HTERT RPE-1 (cell line): ENCODE results near the gene HLX.

Source experiments
- in situ Hi-C: fragments of 300-500 bp; cut with MboI; formaldehyde crosslinking; loops from 4 replicates; pipeline ENCODE4 v1.14.3; 2020; ENCODE audit warnings: low sequenced_read_pairs

HLX gene

DNA sequence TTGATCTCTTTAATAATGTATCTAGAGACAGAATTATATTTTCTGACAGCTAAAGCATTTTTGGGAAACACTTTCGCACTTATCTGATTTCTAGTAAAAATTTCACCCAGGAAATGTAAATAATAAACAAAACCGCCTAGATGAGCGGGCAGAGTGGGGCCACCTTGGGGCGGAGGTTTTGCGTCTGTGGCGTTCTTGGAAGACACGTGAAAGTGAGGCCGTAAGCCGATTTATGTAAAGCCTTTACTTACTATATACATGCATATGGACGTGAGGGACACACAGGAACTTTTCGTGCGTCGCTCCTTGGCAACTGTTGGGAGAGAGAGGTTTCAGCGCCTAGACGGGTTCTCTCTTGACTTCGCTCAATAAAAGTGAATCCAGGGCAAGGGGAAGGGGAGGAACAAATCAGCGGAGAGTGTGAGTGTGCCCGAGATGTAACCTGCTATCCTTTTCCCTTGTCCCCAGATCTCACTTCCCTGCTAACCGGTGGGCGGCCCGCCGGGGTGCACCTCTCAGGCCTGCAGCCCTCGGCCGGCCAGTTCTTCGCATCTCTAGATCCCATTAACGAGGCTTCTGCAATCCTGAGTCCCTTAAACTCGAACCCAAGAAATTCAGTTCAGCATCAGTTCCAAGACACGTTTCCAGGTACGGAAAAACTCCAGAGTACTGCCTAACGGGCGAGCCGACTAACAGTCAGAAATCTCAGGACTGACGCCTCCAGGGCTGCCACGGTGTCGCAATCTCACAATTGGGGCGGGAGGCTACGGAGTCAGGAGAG, 1.7 kb downstream of the HLX start:
- in situ Hi-C loops, result no loop called here

DNA sequence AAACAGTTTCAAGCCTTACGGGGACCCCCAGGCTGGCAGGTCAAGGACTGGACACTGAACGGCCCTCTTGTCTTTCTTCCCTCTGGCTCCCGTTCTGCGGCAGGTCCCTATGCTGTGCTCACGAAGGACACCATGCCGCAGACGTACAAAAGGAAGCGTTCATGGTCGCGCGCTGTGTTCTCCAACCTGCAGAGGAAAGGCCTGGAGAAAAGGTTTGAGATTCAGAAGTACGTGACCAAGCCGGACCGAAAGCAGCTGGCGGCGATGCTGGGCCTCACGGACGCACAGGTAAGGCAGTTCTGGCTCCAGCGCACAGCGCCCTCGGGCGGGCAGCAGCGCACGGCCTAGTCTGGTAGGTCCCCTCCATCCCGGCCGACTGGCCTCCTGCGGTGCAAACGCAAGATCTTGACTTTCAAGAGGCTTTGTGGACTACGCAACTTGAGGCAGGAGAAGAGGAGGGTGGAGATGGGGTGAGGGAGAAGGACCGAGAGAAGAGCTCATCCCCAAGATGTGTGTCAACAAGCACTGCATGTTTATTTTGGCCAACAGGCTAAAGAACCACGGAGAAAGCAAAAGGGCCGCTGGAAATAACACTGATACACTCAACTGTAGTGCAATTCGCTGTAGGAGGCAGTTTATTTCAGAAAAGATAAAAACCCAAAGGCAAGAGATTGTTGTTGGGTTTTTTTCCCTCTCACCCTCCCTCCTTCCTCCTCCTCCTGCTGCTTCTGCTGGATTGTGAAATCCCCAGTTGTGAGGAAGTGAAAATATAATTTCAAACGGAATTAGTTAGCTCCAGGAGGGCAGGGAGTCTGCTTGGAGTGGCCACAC, 3.0 kb downstream of the HLX start:
- in situ Hi-C loops, result no loop called here

DNA sequence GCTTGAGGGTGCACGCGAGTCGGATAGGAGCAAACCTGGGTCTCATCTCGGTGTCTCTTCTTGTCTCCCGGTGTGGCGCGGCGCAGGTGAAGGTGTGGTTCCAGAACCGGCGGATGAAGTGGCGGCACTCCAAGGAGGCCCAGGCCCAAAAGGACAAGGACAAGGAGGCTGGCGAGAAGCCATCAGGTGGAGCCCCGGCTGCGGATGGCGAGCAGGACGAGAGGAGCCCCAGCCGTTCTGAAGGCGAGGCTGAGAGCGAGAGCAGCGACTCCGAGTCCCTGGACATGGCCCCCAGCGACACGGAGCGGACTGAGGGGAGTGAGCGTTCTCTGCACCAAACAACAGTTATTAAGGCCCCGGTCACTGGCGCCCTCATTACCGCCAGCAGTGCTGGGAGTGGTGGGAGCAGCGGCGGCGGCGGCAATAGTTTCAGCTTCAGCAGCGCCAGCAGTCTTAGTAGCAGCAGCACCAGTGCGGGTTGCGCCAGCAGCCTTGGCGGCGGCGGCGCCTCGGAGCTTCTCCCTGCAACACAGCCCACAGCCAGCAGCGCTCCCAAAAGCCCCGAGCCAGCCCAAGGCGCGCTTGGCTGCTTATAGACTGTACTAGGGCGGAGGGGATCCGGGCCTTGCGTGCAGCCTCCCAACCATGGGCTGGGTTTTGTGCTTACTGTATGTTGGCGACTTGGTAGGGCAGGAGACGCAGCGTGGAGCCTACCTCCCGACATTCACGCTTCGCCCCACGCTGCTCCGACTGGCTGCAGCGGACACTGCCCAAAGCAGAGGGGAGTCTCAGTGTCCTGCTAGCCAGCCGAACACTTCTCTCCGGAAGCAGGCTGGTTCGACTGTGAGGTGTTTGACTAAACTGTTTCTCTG, 5.1 kb downstream of the HLX start:
- in situ Hi-C loops, result no loop called here

DNA sequence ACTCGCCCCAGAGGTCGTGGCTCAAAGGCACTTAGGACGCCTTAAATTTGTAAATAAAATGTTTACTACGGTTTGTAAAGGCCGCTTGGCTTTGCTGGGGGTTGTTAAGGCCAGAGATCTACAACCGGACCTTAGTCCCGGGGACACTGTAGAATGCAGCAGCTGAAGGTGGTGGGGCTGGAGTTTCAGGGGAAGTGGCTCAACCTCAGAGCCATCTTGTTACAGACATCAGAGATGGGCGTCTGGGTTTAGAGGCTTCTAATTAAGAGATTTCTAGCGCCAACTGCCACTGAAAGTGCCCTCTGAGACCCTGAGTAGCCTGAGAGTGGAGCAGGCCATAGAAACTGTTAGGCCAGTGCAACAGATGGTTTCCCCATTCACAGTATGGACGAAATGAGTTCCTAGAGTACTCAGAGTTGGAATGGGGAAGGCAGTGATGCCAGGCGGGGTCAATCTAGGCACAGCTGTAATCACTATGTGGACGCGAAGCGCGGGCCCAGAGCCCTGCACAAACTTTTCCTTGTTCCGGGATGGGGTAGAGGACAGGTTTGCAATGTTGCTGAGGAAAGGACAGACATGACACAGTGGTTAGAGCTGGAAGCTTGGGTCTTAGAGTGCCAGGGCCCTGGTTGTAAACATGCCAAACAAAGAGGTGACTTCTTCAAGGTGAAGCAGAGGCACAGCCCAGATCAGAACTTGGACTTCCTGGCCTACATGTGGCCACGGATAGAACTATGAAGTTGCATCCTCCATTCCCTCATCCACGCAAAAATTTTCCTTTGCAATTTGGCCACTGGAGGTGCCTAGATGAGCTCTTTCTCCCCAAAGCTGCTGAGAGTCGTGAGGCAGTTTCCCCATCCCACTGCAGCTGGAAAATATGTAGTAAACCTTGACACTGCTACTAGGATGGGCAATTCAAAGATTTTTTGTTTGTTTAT, 6.0 kb downstream of the HLX start:
- in situ Hi-C loops, result no loop called here

DNA sequence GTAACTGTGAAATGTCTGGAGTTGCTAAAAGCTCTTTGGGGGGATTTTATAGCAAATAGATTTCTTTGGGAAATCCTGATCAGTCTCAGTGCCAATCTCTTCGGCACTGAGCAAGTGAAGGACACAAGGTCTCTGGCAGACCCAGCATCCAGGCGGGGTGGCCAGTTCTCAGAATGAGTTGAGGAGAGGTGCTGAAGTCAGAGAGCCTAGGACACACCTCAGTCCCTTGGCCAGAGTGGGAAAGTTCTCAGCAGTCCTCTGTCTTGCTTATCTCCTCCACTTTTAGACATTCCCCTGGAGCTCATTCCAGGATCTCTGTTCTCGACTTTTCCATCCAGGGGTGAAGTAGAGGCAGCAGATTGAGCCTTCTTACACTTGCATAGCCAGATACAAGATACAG, 6.7 kb downstream of the HLX start:
- in situ Hi-C loops, result no loop called here

DNA sequence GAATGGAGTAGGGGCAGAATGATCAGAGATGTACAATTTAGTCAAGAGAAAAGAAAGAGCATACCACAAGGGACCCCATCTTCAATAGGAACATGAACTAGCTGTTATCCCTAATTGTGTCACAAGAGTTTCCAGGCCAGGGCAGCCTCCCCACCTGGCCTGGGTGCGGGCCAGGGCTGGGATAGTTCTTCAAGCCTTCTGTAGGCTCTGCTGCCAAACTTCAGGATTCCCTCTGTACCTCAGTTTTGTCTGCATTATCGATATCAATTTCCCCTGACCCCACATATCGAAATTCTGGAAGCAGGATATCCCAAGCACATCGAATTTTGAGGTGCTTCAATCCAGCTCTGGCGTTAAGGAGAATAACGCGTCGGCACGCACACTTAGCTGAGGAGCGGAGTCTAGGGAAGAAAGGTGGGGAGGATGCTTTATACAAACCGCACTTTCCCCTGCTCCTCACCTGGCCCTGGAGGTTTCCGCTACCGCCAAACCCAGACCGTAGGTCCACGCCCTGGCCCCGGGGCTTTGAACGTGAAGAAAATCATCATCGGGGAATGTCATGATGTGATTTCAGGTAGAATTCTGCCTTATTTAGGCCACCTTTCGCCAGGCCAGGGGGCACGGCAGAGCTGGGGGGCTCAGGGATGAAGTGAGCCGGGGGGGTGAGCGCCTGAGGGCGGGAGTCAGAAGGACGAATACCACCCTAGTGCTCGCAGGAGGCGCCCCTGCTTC, 7.4 kb downstream of the HLX start:
- in situ Hi-C loops, result no loop called here

DNA sequence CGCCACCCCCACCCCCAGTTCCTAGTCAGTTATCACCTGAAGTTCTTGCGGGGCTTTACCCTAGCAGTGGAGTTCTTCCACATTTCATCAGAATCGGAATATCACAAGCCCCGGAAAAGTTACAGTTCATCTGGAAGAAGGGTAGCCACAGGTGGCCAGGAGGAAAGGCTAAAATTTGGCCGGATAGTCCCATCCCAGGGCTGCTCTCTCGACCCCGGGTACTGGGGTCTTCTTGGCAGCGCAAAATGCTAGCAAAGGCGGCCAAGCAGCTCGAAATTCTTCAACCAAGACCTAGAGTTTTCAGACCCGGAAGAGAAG, 7.9 kb downstream of the HLX start:
- in situ Hi-C loops, result no loop called here

DNA sequence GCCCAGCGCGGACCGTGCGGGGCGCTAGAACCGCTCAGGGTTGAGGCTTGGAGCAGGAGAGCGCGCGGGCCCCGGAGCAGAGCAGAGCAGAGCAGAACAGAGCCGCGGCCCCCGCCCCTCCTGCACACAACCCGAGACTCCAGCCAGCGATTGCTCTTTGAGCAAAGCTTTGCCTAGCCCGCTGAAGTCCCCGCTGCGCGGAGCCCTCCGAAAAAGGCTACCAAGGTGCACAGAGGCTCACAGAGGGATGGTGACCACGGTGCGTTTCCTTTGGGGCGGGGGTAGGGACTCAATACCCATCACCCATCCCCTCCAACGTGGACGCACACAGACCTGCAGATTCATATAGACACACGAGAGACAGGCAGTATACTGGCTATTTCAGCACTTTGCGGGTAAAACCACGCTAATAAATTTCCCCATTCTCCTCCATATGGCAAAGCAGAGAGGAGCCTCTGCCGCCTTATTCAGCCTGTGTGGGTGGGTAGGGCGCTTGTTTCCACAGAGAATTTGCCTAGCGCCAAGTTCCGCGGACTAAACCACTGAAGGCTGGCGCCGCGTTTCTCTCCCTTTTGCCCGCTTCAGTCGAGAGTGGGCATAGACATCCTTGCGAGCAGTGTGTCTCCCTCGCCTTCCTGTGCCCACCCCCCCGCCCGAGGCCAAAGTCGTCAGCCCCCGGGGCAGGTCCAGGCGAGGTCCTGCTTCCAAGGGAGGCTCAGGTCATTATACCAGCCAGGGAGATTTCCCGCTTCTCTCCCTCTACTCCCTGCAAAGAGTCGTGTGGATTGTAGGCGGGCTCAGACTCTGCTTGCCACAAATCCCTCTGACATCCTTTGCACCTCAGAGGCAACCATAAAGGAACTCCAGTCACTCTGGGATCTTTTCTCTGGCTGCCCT, 8.5 kb downstream of the HLX start:
- in situ Hi-C loops, result no loop called here

DNA sequence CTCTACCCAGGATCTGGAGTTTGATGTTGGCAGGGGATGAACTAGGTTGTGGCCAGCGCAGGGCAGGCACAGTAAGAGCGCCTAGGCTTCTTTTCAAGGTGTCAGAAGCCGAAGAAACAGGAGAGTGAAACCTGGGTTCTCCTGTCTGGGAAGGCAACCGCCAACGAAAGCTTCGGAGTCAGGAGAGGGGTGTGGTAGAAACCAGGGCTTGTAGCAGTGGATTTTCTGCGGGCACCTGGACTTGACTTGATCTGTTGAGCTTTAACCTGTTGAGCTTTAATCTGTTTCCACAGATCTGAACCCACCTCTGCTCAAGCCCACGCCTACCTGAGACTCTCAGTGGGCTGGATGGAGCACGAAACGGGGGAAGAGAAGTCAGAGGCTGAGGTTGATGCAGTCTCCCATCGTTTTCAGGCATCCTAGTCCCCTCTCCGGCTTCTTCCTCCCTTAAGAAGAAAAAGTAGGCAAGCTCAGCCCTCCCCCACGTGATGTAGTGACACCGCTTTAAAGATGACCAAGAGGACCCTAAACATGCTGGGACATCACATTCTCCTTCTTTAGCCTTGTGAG, 9.3 kb downstream of the HLX start:
- in situ Hi-C loops, result no loop called here

DNA sequence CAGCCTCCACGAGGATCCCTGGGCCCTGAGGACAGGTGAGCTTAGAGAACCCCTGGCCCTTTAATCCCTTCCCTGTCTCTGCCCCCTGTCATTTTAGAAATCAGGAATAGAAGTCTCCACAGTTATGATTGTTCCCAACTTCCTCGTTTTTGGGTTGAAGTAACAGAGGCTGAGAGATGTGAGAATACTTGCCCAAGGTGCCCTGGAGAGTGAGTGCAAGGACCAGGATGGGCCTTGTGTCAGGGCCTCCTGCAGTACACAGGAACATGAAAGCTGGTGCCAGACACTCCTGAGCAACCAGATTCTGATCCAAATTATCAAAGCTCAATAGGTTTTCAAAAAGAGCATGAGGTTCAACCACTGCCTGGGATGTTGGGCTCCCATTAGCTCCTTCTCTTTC, 10.1 kb downstream of the HLX start:
- in situ Hi-C loops, result no loop called here

DNA sequence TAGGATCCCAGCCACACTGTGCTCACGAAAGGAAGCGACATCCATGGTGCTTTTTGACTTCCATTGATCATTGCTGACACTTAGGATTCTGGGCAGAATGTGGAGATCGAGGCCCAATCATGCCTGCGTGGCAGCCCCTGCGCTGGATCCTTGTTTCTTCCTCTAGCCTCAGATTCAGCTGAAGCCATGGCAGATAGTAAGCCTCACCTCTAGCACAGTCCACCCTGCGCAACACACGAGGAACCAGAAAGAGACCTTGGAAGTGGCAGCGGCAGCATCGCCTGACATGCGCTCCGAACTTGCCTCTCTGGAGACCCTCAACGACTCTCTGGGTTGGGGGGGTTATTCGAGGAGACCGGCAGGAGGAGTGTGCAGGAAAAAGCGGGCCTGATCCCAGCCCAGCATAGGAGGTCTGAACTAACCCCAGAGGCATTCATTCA, 10.6 kb downstream of the HLX start:
- in situ Hi-C loops, result no loop called here

DNA sequence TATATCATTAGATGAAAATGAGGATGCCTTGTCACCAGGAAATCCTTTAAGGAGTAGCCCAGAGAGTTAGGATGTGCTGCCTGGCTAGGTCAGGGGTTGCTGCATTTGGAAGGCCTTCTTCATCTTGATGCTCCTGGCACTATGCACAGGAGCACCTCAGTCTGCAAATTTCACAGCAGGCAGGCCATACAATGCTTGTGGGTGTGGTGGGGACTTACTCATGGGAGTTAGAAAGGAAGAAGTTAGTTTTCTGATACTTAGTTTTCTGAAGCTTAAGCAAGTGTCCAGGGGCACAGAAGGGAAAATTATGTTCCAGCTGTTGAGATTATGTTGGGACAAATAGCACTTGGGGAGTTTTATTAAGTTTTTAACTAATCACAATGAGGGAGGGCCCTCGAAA, 11.4 kb downstream of the HLX start:
- in situ Hi-C loops, result no loop called here

DNA sequence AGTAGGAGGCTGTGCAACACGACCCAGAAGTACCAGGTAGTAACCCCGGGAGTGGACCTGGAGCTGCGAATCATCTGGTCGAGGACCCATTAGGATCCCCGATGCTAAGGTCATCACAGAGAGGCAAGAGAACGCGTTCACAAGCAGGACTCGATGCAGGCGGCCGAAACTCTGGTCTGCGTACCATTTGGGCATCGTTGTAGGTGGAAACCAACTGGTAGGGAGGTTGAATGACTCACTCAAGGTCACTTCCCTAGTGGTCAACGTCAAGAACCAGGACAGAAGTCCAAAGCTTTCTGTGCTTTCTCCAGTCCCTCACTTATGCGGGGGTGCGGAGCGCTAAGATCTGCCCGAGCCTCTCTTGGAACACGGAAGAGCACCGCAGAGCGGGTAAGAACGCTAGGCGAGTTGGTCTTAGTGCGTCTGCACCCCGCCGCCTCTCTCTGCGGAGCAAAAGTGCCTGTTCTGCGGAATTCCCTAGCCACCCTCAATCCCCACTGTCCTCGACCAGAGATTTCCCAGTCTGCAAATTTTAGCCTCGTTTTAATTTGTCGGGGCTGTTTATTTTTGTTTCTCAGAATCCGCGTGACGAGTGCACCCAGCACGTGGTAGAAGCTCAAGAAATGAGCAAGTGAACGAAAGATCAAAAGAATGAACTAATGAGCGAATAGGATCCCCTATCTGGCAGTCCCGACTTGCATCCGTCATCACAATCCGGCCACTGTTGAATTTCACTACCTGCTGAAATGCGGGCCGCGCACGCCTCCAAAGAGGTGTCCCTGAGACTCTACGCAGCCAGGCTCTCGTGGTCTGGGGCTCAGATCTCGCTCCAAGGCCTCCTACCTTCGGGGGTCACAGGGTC, 12.2 kb downstream of the HLX start:
- in situ Hi-C loops, result no loop called here

DNA sequence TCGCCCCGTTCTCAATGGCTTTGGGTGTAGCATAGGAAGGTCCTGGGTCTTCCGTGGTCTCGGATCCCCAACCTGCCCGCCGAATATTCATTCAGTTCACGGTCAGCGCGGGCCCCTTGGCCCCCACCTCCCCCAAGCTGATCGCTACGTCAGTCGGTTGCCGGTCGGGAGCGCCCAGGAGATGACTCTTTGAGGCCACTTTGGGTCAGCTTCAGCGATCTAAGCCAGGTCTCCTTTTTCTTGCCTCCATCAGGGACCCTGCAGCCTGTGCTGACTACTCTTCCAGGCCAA, 12.8 kb downstream of the HLX start:
- in situ Hi-C loops, result no loop called here

DNA sequence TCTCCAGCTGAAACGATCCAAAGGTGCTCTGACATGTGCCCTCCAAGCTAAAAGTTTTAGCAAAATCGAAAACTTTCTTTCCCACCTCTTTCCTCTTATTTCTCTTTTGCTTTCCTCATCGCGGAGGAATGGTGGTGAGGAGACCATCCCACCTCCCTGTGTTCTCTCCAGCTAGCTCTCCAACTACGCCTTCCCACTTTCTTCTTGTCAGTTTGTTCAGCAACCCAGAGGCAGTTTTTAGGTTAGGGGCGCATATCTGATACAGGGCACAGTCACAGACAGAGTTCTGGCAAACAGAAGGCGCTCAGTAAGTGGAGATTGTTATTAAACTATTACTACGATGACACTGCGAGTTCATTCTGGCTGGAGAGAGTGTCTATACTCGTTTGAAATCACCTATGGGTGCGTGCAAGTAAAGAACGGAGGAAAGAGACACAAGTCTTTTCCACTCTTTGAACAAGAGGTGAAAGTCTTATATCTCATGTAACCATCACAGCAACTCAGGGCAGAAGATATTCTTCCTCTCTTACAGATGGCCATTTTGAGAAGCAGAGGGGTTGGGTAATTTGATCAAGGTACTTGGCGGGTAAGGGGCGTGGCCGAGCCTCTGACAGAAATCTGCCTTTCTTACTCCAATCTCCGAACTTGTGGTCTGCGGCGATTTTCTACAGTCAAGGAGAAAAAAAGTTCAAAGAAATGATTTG, 13.9 kb downstream of the HLX start:
- in situ Hi-C loops, result no loop called here

DNA sequence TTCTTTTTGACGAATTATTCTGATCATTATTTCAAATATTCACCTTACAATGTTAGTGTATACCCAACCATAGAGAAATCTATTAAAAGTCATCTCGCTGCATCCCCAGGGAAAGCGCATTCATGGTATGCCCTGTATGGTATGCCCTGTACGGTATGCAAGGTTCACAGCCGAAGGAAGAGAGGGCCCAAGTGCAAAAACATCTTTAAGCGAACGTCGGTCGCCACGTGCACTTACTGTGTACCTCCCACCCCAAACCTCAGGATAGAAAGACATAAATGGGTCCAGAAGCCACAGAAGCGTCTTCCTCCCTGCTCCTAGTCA, 14.4 kb downstream of the HLX start:
- in situ Hi-C loops, result no loop called here
